HCT116 (cell line): ENCODE results near the gene KCTD1. TPM values are rescaled to one million over a fixed set of nuclear protein-coding genes. Genes with fewer than 3 reads are reported as not detected.

ENCODE experiments used
- ATAC-seq: fragments of 200-7000 bp; cut with Tn5 transposase; 2 replicates; pipeline ENCODE4 v1.9.1; 2020; ENCODE audit warnings: mild to moderate bottlenecking, moderate library complexity
- BruUV-seq: library from RNA; stranded (reverse); fragments of 400-500 nt; replicated peaks from 2 replicates; lab custom pipeline; 2021; lab: Mats Ljungman, UMichigan
- CTCF ChIA-PET: fragments of 300-600 bp; sonication (Branson Sonifier 250); formaldehyde crosslinking; loops from one replicate; lab custom pipeline; 2021; ENCODE audit warnings: antibody characterized with exemption; lab: Charles Lee
- POLR2A ChIA-PET: fragments of 300-600, 350-600 bp; sonication (Branson Sonifier 250); formaldehyde crosslinking; loops from one replicate; lab custom pipeline; 2021; ENCODE audit warnings: antibody characterized with exemption; lab: Charles Lee
- RAD21 ChIA-PET, 2 experiments: fragments of 300-600 bp; sonication (Branson Sonifier 250); formaldehyde crosslinking; loops; one replicate each; lab custom pipeline; 2023; ENCODE audit warnings: low total read pairs in 2 of 2; ENCODE audit not compliant: uncharacterized antibody in 2 of 2, unreplicated experiment in 2 of 2, low non-redundant PET in 1 of 2; lab: Charles Lee
- DNase-seq: peaks from one replicate; pipeline ENCODE4 v3.0.0-alpha.2; 2010; ENCODE audit warnings: low read depth, low spot score
- H2AFZ ChIP-seq: fragments of 200-600 bp; shearing (Covaris generic), sonication (generic); 2 replicates; pipeline ENCODE4 v1.6.1; 2017; ENCODE audit warnings: low read depth, mixed run types, mixed read lengths, antibody characterized with exemption, low read length; ENCODE audit not compliant: poor library complexity, severe bottlenecking
- H3K27ac ChIP-seq: 2 replicates; pipeline ENCODE4 v1.5.1; 2012; ENCODE audit warnings: low read depth, low read length
- H3K27me3 ChIP-seq: fragments of 200-600 bp; sonication (generic); 2 replicates; pipeline ENCODE4 v1.6.1; 2016; ENCODE audit warnings: mixed run types, low read length, mixed read lengths; ENCODE audit not compliant: insufficient read depth
- H3K36me3 ChIP-seq, 2 experiments: fragments of 200-500 bp in 1 of 2; fragments of 200-600 bp in 1 of 2; sonication (Bioruptor generic) in 1 of 2; sonication (generic) in 1 of 2; 2 replicates each; pipeline versions ENCODE4 v1.5.1 to v1.6.1; 2014 to 2016; ENCODE audit warnings: low read length in 2 of 2, inconsistent platforms in 1 of 2, mixed read lengths in 1 of 2, mixed run types in 1 of 2; ENCODE audit not compliant: insufficient read depth in 2 of 2, control insufficient read depth in 1 of 2
- H3K4me1 ChIP-seq, 2 experiments: fragments of 200-600 bp in 1 of 2; sonication (generic) in 1 of 2; 2 replicates each; pipeline versions ENCODE4 v1.5.1 to v1.6.1; 2012 to 2017; ENCODE audit warnings: low read length in 2 of 2, inconsistent platforms in 1 of 2, mild to moderate bottlenecking in 1 of 2, mixed read lengths in 1 of 2, mixed run types in 1 of 2, moderate library complexity in 1 of 2; ENCODE audit not compliant: insufficient read depth in 2 of 2, control insufficient read depth in 1 of 2
- H3K4me2 ChIP-seq: fragments of 200-600 bp; sonication (generic); 2 replicates; pipeline ENCODE4 v1.6.1; 2017; ENCODE audit warnings: mixed run types, low read length, mixed read lengths
- H3K4me3 ChIP-seq, 2 experiments: fragments of 200-600 bp in 1 of 2; sonication (generic) in 1 of 2; replicated peaks in 1 of 2; 2 replicates each; pipeline ENCODE4 v1.5.1; 2011 to 2016; ENCODE audit warnings: low read length in 2 of 2, control low read depth in 1 of 2, low read depth in 1 of 2, mild to moderate bottlenecking in 1 of 2, mixed read lengths in 1 of 2, mixed run types in 1 of 2
- H3K79me2 ChIP-seq: fragments of 200-600 bp; sonication (generic); 2 replicates; pipeline ENCODE4 v1.6.1; 2017; ENCODE audit warnings: mild to moderate bottlenecking, mixed run types, low read length, moderate library complexity, mixed read lengths; ENCODE audit not compliant: insufficient read depth
- H3K9ac ChIP-seq: fragments of 200-600 bp; sonication (generic); 2 replicates; pipeline ENCODE4 v1.6.1; 2016; ENCODE audit warnings: low read length, mixed read lengths
- H3K9me2 ChIP-seq: fragments of 200-600 bp; sonication (generic), shearing (Covaris generic); 2 replicates; pipeline ENCODE4 v1.6.1; 2017; ENCODE audit warnings: mixed run types, mild to moderate bottlenecking, moderate library complexity; ENCODE audit not compliant: insufficient read depth
- H3K9me3 ChIP-seq, 2 experiments: fragments of 200-500 bp in 1 of 2; fragments of 200-600 bp in 1 of 2; sonication (Bioruptor generic) in 1 of 2; sonication (generic) in 1 of 2; 2 replicates each; pipeline ENCODE4 v1.6.1; 2014 to 2017; ENCODE audit warnings: low read length in 2 of 2, mixed read lengths in 2 of 2, inconsistent platforms in 1 of 2, low read depth in 1 of 2, mild to moderate bottlenecking in 1 of 2, mixed run types in 1 of 2, moderate library complexity in 1 of 2; ENCODE audit not compliant: control insufficient read depth in 1 of 2, insufficient read depth in 1 of 2
- H4K20me1 ChIP-seq: fragments of 200-600 bp; sonication (generic), shearing (Covaris generic); 2 replicates; pipeline ENCODE4 v1.6.1; 2017; ENCODE audit warnings: mixed run types, mild to moderate bottlenecking, moderate library complexity; ENCODE audit not compliant: insufficient read depth
- ATF3 ChIP-seq: IDR thresholded peaks from 2 replicates; pipeline ENCODE4 v1.6.1; 2012
- CBX3 ChIP-seq: IDR thresholded peaks from 2 replicates; pipeline ENCODE4 v1.6.1; 2012; ENCODE audit warnings: low read depth
- CEBPB ChIP-seq: IDR thresholded peaks from 2 replicates; pipeline ENCODE4 v1.6.1; 2012; ENCODE audit warnings: low read depth
- CTCF ChIP-seq, 3 experiments: fragments of 200-600 bp in 1 of 3; sonication (generic) in 1 of 3; IDR thresholded peaks in 2 of 3; conservative IDR thresholded peaks in 1 of 3; 2 replicates each; pipeline ENCODE4 v1.5.1; 2012 to 2017; ENCODE audit warnings: low read depth in 2 of 3, low read length in 2 of 3, antibody characterized with exemption in 1 of 3, borderline replicate concordance in 1 of 3, control low read depth in 1 of 3, mild to moderate bottlenecking in 1 of 3, mixed read lengths in 1 of 3, mixed run types in 1 of 3, moderate library complexity in 1 of 3; ENCODE audit not compliant: insufficient read depth in 1 of 3
- FOSL1 ChIP-seq: IDR thresholded peaks from 2 replicates; pipeline ENCODE4 v1.6.1; 2012; ENCODE audit warnings: low read depth
- JUND ChIP-seq: IDR thresholded peaks from 2 replicates; pipeline ENCODE4 v1.6.1; 2012
- MAX ChIP-seq: IDR thresholded peaks from 2 replicates; pipeline ENCODE4 v1.6.1; 2012
- POLR2AphosphoS5 ChIP-seq: IDR thresholded peaks from 2 replicates; pipeline ENCODE4 v1.6.1; 2011; ENCODE audit warnings: mild to moderate bottlenecking, low read depth, low read length, moderate library complexity
- RAD21 ChIP-seq: IDR thresholded peaks from 2 replicates; pipeline ENCODE4 v1.6.1; 2012; ENCODE audit warnings: low read depth, mild to moderate bottlenecking
- REST ChIP-seq: IDR thresholded peaks from 2 replicates; pipeline ENCODE4 v1.6.1; 2012; ENCODE audit warnings: low read depth
- SIN3A ChIP-seq: IDR thresholded peaks from 2 replicates; pipeline ENCODE4 v1.6.1; 2012; ENCODE audit warnings: low read depth
- SP1 ChIP-seq: IDR thresholded peaks from 2 replicates; pipeline ENCODE4 v1.6.1; 2012; ENCODE audit warnings: low read depth
- SRF ChIP-seq: IDR thresholded peaks from 2 replicates; pipeline ENCODE4 v1.6.1; 2012; ENCODE audit warnings: low read depth
- TCF7L2 ChIP-seq: IDR thresholded peaks from 2 replicates; pipeline ENCODE4 v1.7.0; 2011; ENCODE audit warnings: borderline replicate concordance, inconsistent platforms; ENCODE audit not compliant: insufficient read depth, insufficient read length; ENCODE audit errors: extremely low read depth
- YY1 ChIP-seq: IDR thresholded peaks from 2 replicates; pipeline ENCODE4 v1.6.1; 2011; ENCODE audit warnings: low read length, low read depth, moderate library complexity, mild to moderate bottlenecking; ENCODE audit not compliant: insufficient replicate concordance; ENCODE audit errors: extremely low read depth
- ZBTB33 ChIP-seq: IDR thresholded peaks from 2 replicates; pipeline ENCODE4 v1.6.1; 2011; ENCODE audit warnings: mild to moderate bottlenecking, low read length, moderate library complexity; ENCODE audit not compliant: insufficient replicate concordance; ENCODE audit errors: extremely low read depth
- ZFX ChIP-seq: fragments of 450-650 bp; IDR thresholded peaks from 2 replicates; pipeline ENCODE4 v1.6.1; 2017
- intact Hi-C: fragments of 100-400 bp; cut with micrococcal nuclease; formaldehyde crosslinking; loops from 2 replicates; pipeline ENCODE4 v1.10.0; 2022
- total RNA-seq: library from RNA; stranded (reverse); gene quantifications from one replicate; pipeline ENCODE4 v1.2.1, GENCODE V29; 2021; ENCODE audit not compliant: unreplicated experiment

The KCTD1 gene
- total RNA-seq, 1 experiment from 2014 or later: 16.8 TPM

- TF ChIP-seq REST (no peak), SRF (no peak), JUND (no peak)
These were observed 20.7 kb upstream of the KCTD1 start (continued) for GRCh38 chr18:26568926-26569665.

- Histone ChIP-seq H4K20me1 (no peaks in the 10 kb centered on the region), H3K27me3 (no peaks in the 10 kb centered on the region), H3K4me2 (no peak overlapping the region), H3K9me2 (no peaks in the 10 kb centered on the region), H3K79me2 (no peaks in the 10 kb centered on the region), H3K4me1 (peaks cover 4 to 31% of the 10 kb centered on the region in 2 experiments; a peak in 3 of 4 replicates), H2AFZ (peak overlapping the region; percentile 30), H3K9me3 (no peaks in the 10 kb centered on the region), H3K9ac (no peak overlapping the region), H3K4me3 (no peak overlapping the region), H3K27ac (no peak overlapping the region), H3K36me3 (no peaks in the 10 kb centered on the region)
- POLR2A ChIA-PET: no interaction called here
- TF ChIP-seq MAX (no peak), ZBTB33 (no peak), CTCF (IDR thresholded peaks at IDR 0.05 in 2 of 3, conservative IDR thresholded peaks at IDR 0.05 in 1 of 3; ENCODE audit: borderline replicate concordance in 1 of 3, insufficient read depth in 1 of 3, low read depth in 2 of 3, low read length in 2 of 3) (no peak), SIN3A (no peak), JUND (no peak), CEBPB (no peak), CBX3 (no peak), ZFX (no peak), YY1 (no peak), FOSL1 (no peak), ATF3 (no peak), POLR2AphosphoS5 (no peak), RAD21 (no peak), SP1 (no peak), TCF7L2 (no peak)
- DNase-seq (no peak), ATAC-seq (no peak)
- RAD21 ChIA-PET: no interaction called here
- no TSS peak for BruUV-seq
- CTCF ChIA-PET: interaction anchor here (1.2 to 1.5 kb wide), 2 partner anchors 13 to 185 kb away, joined by 3 read pairs; no protein-coding TSS in a partner anchor
- intact Hi-C loops: no loop called here
These were observed 20.2 kb upstream of the KCTD1 start for GRCh38 chr18:26568513-26568912.
